GM12878 (cell line): Measurements from ENCODE around the gene TMEM26. TPM values are rescaled to one million over a fixed set of nuclear protein-coding genes. Genes with fewer than 3 reads are reported as not detected.

ENCODE experiments used
- ATAC-seq: fragments of 200-7000 bp; cut with Tn5 transposase; 3 replicates; pipeline ENCODE4 v1.9.1; 2020; ENCODE audit warnings: mild to moderate bottlenecking, moderate library complexity
- BruUV-seq: library from RNA; stranded (reverse); fragments of 400-500 nt; replicated peaks from 2 replicates; lab custom pipeline; 2021; lab: Mats Ljungman, UMichigan
- CTCF ChIA-PET: fragments of 300-600 bp; sonication (Branson Sonifier 250); formaldehyde crosslinking; extraction: SDS; loops from one replicate; lab custom pipeline; 2021; ENCODE audit warnings: inconsistent platforms; lab: Yijun Ruan, JAX
- POLR2A ChIA-PET: fragments of 350-600 bp; formaldehyde crosslinking; extraction: SDS; loops from one replicate; lab custom pipeline; 2021; ENCODE audit warnings: inconsistent platforms; lab: Charles Lee
- RAD21 ChIA-PET: fragments of 300-600 bp; sonication (Branson Sonifier 250); formaldehyde crosslinking; loops from one replicate; lab custom pipeline; 2023; ENCODE audit warnings: antibody characterized with exemption; ENCODE audit not compliant: unreplicated experiment; lab: Charles Lee
- SMC1A ChIA-PET: fragments of 300-600 bp; sonication (Branson Sonifier 250); formaldehyde crosslinking; loops from one replicate; lab custom pipeline; 2023; ENCODE audit not compliant: unreplicated experiment, uncharacterized antibody; lab: Charles Lee
- DNase-seq: peaks from one replicate; pipeline ENCODE4 v3.0.0-alpha.2; 2011; ENCODE audit warnings: low read depth, low spot score
- FAIRE-seq: peaks from 3 replicates; lab custom pipeline; 2011; peaks lifted over from hg19 to GRCh38; lab: Jason Lieb, UNC
- H2AFZ ChIP-seq: 2 replicates; pipeline ENCODE4 v1.6.0; 2011; ENCODE audit warnings: low read depth, low read length, control low read depth; ENCODE audit not compliant: control insufficient read depth
- H3K27ac ChIP-seq: 2 replicates; pipeline ENCODE4 v1.5.1; 2011; ENCODE audit warnings: control low read depth; ENCODE audit not compliant: control insufficient read depth, insufficient read depth
- H3K27me3 ChIP-seq, 2 experiments: replicated peaks in 1 of 2; 2 replicates each; pipeline versions ENCODE4 v1.6.0 to v1.6.1; 2011; ENCODE audit warnings: low read length in 1 of 2; ENCODE audit not compliant: control insufficient read depth in 2 of 2, insufficient read depth in 2 of 2
- H3K36me3 ChIP-seq, 2 experiments: 2 replicates each; pipeline ENCODE4 v1.5.1; 2011; ENCODE audit warnings: low read length in 1 of 2; ENCODE audit not compliant: control insufficient read depth in 2 of 2, insufficient read depth in 2 of 2
- H3K4me1 ChIP-seq: 2 replicates; pipeline ENCODE4 v1.6.1; 2011; ENCODE audit warnings: mild to moderate bottlenecking, low read length, moderate library complexity, mixed read lengths; ENCODE audit not compliant: control insufficient read depth, insufficient read depth
- H3K4me2 ChIP-seq: 2 replicates; pipeline ENCODE4 v1.6.0; 2011; ENCODE audit warnings: control low read depth; ENCODE audit not compliant: control insufficient read depth, insufficient read depth
- H3K4me3 ChIP-seq: fragments of 200-600 bp; sonication (generic); 2 replicates; pipeline ENCODE4 v1.5.1; 2016
- H3K79me2 ChIP-seq: 2 replicates; pipeline ENCODE4 v1.6.0; 2011; ENCODE audit warnings: low read length; ENCODE audit not compliant: control insufficient read depth, insufficient read depth
- H3K9ac ChIP-seq: 2 replicates; pipeline ENCODE4 v1.8.0; 2011; ENCODE audit warnings: low read length, control low read depth, mixed read lengths; ENCODE audit not compliant: control insufficient read depth, insufficient read depth
- H3K9me3 ChIP-seq: replicated peaks from 3 replicates; pipeline ENCODE4 v1.5.1; 2011; ENCODE audit warnings: mild to moderate bottlenecking, low read length; ENCODE audit not compliant: control insufficient read depth, insufficient read depth
- H4K20me1 ChIP-seq: 2 replicates; pipeline ENCODE4 v1.6.0; 2011; ENCODE audit not compliant: control insufficient read depth, insufficient read depth
- CBX5 ChIP-seq: sonication (generic); IDR thresholded peaks from 2 replicates; pipeline ENCODE4 v1.6.1; 2016; ENCODE audit warnings: low read depth, moderate library complexity, mild to moderate bottlenecking, inconsistent platforms
- JUNB ChIP-seq: IDR thresholded peaks from 2 replicates; pipeline ENCODE4 v1.6.1; 2016; ENCODE audit warnings: antibody characterized with exemption, mild to moderate bottlenecking
- NR2C1 ChIP-seq: fragments of 450-650 bp; IDR thresholded peaks from 2 replicates; pipeline ENCODE4 v1.6.1; 2017; ENCODE audit warnings: antibody characterized with exemption, mild to moderate bottlenecking, moderate library complexity
- PBX3 ChIP-seq: IDR thresholded peaks from 2 replicates; pipeline ENCODE4 v1.6.1; 2011; ENCODE audit warnings: mild to moderate bottlenecking, low read depth, low read length, moderate library complexity; ENCODE audit not compliant: insufficient replicate concordance
- RCOR1 ChIP-seq: conservative IDR thresholded peaks from 2 replicates; pipeline ENCODE4 v1.6.1; 2012; ENCODE audit warnings: low read depth, low read length, improper control_type of control experiment
- SMAD1 ChIP-seq: fragments of 450-650 bp; IDR thresholded peaks from 2 replicates; pipeline ENCODE4 v1.6.1; 2018; ENCODE audit warnings: mild to moderate bottlenecking, low read depth; ENCODE audit not compliant: partially characterized antibody
- SMC3 ChIP-seq: IDR thresholded peaks from 2 replicates; pipeline ENCODE4 v1.6.1; 2011; ENCODE audit warnings: low read length, improper control_type of control experiment, borderline replicate concordance
- TCF3 ChIP-seq: IDR thresholded peaks from 2 replicates; pipeline ENCODE4 v1.6.1; 2012; ENCODE audit warnings: low read depth, mild to moderate bottlenecking, low read length, borderline replicate concordance; ENCODE audit not compliant: insufficient read depth
- USF2 ChIP-seq: IDR thresholded peaks from 2 replicates; pipeline ENCODE4 v1.6.1; 2011; ENCODE audit warnings: low read depth, low read length, improper control_type of control experiment, borderline replicate concordance
- WGBS: methylation state at CpG from one replicate; pipeline ENCODE4 v1.1.6; 2016; ENCODE audit warnings: low lambda C conversion rate; ENCODE audit not compliant: insufficient replicate concordance, insufficient coverage; ENCODE audit errors: missing lambda C conversion rate; 5-methylcytosine and 5-hydroxymethylcytosine counted together
- in situ Hi-C: fragments of 300-500 bp; cut with MboI; formaldehyde crosslinking; loops from 9 replicates; pipeline ENCODE4 v1.14.3; 2018; ENCODE audit warnings: mixed read lengths
- intact Hi-C: fragments of 100-400 bp; cut with micrococcal nuclease; formaldehyde crosslinking; loops from one replicate; pipeline ENCODE4 v1.14.2; 2022; ENCODE audit not compliant: unreplicated experiment
- polyA plus RNA-seq, 11 experiments: library from polyadenylated mRNA; depleted of rRNA in 4 of 11; unstranded in 6 of 11; stranded (reverse) in 5 of 11; fragments of >200 nt; fragmentation: Nextera tagmentation in 4 of 11; fragmentation: Illumina TruSeq in 1 of 11; extraction: Ambion mirVana in 4 of 11; extraction: Trizol in 1 of 11; gene quantifications; 1 replicate in 1 of 11; 2 replicates in 10 of 11; pipeline versions ENCODE4 v1.2.1 to v1.2.3, GENCODE V29; 2011 to 2016; ENCODE audit warnings: inconsistent platforms in 2 of 11, missing spikeins in 2 of 11, low read depth in 1 of 11
- total RNA-seq, 4 experiments: library from RNA; depleted of rRNA in 3 of 4; stranded (reverse); fragments of >200 nt in 3 of 4; fragmentation: Illumina TruSeq in 1 of 4; extraction: Trizol in 1 of 4; gene quantifications; 2 replicates each; pipeline versions ENCODE4 v1.2.1 to v1.2.3, GENCODE V29; 2013 to 2021

The TMEM26 gene
- total and polyA plus RNA-seq, 10 of the 15 experiments (the other 5 are each of a cell fraction or from before 2014, with no cell fraction given) = not detected

- no peaks in the 10 kb centered on the region for H3K79me2 ChIP-seq
- no peak overlapping the region for H3K4me2 ChIP-seq
- 17% methylated on average over 1 of the region's 1 CpG for WGBS
- DNase-seq = no peak
- ATAC-seq = no peak
- H3K36me3 ChIP-seq = no peaks in the 10 kb centered on the region
- H3K9ac ChIP-seq = no peak overlapping the region
- intact Hi-C loops = no loop called here
- CTCF ChIA-PET = no interaction called here
- RAD21 ChIA-PET = no interaction called here
- SMC1A ChIA-PET = interaction anchor here (1.6 kb wide), 1 partner anchor 19 kb away, joined by 3 read pairs; no protein-coding TSS in a partner anchor
- H3K4me3 ChIP-seq = no peak overlapping the region
- no peak overlapping the region for H3K27ac ChIP-seq
- no peak for FAIRE-seq
- POLR2A ChIA-PET = no interaction called here
- no peaks in the 10 kb centered on the region for H3K27me3 ChIP-seq
- TF ChIP-seq TCF3 (no peak), CBX5 (no peak), NR2C1 (no peak), JUNB (no peak), USF2 (no peak), RCOR1 (no peak), SMC3 (no peak), SMAD1 (no peak), PBX3 (no peak)
- BruUV-seq = no TSS peak
- no peaks in the 10 kb centered on the region for H4K20me1 ChIP-seq
- no peak overlapping the region for H2AFZ ChIP-seq
- no peaks in the 10 kb centered on the region for H3K9me3 ChIP-seq
- in situ Hi-C loops = no loop called here
- H3K4me1 ChIP-seq = no peaks in the 10 kb centered on the region
Observed at GRCh38 chr10:61477451-61477850, 24.3 kb upstream of the TMEM26 start.
